Gastroesophageal sphincter (tissue), 4 donors: ENCODE measurements around the gene LIX1. TPM values are rescaled to one million over a fixed set of nuclear protein-coding genes. Genes with fewer than 3 reads are reported as not detected.
"Not testable (repeated sequence)": the region's sequence is repeated elsewhere in the genome, so short reads cannot be mapped to it uniquely, and the experiment has no call there.

Experiments
- ATAC-seq: fragments of 150-250 bp; one replicate; pipeline ENCODE4 v1.9.1; 2016; ENCODE audit warnings: mild to moderate bottlenecking, moderate library complexity
- H3K27ac ChIP-seq, 4 donors: fragments of 200-600 bp; sonication (generic) in 3 of 4; 1 replicate in 3 of 4; 2 replicates in 1 of 4; pipeline ENCODE4 v1.5.1; 2016 to 2019
- H3K27me3 ChIP-seq: fragments of 200-600 bp; sonication (generic); one replicate; pipeline ENCODE4 v1.5.1; 2019
- H3K36me3 ChIP-seq, 2 donors: fragments of 200-600 bp; sonication (generic); one replicate each; pipeline ENCODE4 v1.5.1; 2019; ENCODE audit warnings: control low read depth in 1 of 2
- H3K4me1 ChIP-seq, 3 donors: fragments of 200-600 bp; sonication (generic); 1 replicate in 2 of 3; 2 replicates in 1 of 3; pipeline ENCODE4 v1.5.1; 2016 to 2019; ENCODE audit warnings: control low read depth in 2 of 3
- H3K4me3 ChIP-seq, 2 donors: fragments of 200-600 bp; sonication (generic); one replicate each; pipeline ENCODE4 v1.5.1; 2019; ENCODE audit warnings: mild to moderate bottlenecking in 1 of 2, moderate library complexity in 1 of 2
- H3K9me3 ChIP-seq, 3 donors: fragments of 200-600 bp; sonication (generic); one replicate each; pipeline ENCODE4 v1.5.1; 2017 to 2019; ENCODE audit warnings: control low read depth in 2 of 3
- EP300 ChIP-seq: sonication (generic); formaldehyde crosslinking; IDR thresholded peaks from one replicate; pipeline ENCODE4 v1.6.1; 2017; ENCODE audit warnings: antibody characterized with exemption, mild to moderate bottlenecking
- POLR2A ChIP-seq, 2 donors: fragments of 450-650 bp; IDR thresholded peaks; one replicate each; pipeline ENCODE4 v1.6.1; 2017; ENCODE audit warnings: antibody characterized with exemption in 2 of 2, mild to moderate bottlenecking in 2 of 2, moderate library complexity in 1 of 2
- POLR2AphosphoS5 ChIP-seq: sonication (generic); formaldehyde crosslinking; IDR thresholded peaks from one replicate; pipeline ENCODE4 v1.6.1; 2017; ENCODE audit warnings: antibody characterized with exemption
- WGBS, 2 donors: methylation state at CpG; one replicate each; pipeline ENCODE4 v1.1.5; 2018; ENCODE audit warnings: low coverage in 1 of 2; 5-methylcytosine and 5-hydroxymethylcytosine counted together
- total RNA-seq, 4 donors: library from RNA; depleted of rRNA; stranded (reverse); fragments of >200 nt; gene quantifications; one replicate each; pipeline ENCODE4 v1.1.0, GENCODE V29; 2016
- TF ChIP-seq, protein P1 (sequence below), 4 experiments: fragments of 200-600 bp in 2 of 4; fragments of 450-650 bp in 2 of 4; sonication (generic) in 1 of 4; IDR thresholded peaks; one replicate each; pipeline ENCODE4 v1.5.1; 2017 to 2019; ENCODE audit warnings: antibody characterized with exemption in 4 of 4, mild to moderate bottlenecking in 2 of 4, moderate library complexity in 2 of 4

Gene LIX1
- total RNA-seq, 4 donors from 2014 or later = 0.08 to 1.1 (median 0.67) TPM; not detected in 1

DNA sequence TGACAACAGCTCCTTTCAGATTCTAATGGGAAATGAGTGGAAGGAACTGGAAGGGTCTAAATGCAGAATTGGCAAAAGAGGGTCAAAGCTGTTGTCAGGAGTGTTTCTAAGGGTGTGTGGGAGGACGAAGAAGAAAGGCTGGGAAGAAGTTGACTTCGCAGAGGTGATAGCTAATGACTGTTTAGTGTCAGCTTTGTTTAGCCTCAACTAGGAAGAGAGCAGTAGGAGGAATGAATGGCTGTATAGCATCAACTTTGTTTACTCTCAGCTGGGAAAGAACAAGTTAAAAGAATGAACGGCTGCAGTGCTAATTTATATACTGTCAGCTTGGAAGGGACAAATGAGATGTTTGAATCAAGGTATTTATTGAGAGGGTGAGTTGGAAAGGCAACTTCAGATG lies 5.9 kb upstream of the LIX1 start:
- no peak for ATAC-seq
- H3K36me3 ChIP-seq = no peaks in the 10 kb centered on the region
- TF ChIP-seq POLR2A (IDR thresholded peaks at IDR 0.05) = no peak
- TF ChIP-seq EP300 = no peak
- no peak for TF ChIP-seq POLR2AphosphoS5
- TF ChIP-seq, protein P1, sequence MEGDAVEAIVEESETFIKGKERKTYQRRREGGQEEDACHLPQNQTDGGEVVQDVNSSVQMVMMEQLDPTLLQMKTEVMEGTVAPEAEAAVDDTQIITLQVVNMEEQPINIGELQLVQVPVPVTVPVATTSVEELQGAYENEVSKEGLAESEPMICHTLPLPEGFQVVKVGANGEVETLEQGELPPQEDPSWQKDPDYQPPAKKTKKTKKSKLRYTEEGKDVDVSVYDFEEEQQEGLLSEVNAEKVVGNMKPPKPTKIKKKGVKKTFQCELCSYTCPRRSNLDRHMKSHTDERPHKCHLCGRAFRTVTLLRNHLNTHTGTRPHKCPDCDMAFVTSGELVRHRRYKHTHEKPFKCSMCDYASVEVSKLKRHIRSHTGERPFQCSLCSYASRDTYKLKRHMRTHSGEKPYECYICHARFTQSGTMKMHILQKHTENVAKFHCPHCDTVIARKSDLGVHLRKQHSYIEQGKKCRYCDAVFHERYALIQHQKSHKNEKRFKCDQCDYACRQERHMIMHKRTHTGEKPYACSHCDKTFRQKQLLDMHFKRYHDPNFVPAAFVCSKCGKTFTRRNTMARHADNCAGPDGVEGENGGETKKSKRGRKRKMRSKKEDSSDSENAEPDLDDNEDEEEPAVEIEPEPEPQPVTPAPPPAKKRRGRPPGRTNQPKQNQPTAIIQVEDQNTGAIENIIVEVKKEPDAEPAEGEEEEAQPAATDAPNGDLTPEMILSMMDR (IDR thresholded peaks at IDR 0.05) = no peak
- H3K4me3 ChIP-seq = no peak overlapping the region
- 16 to 19% methylated on average over 3 of the region's 3 CpGs for WGBS, 2 donors
- H3K27ac ChIP-seq = no peak overlapping the region
- no peaks in the 10 kb centered on the region for H3K27me3 ChIP-seq
- H3K4me1 ChIP-seq = no peaks in the 10 kb centered on the region
- H3K9me3 ChIP-seq = no peaks in the 10 kb centered on the region

DNA sequence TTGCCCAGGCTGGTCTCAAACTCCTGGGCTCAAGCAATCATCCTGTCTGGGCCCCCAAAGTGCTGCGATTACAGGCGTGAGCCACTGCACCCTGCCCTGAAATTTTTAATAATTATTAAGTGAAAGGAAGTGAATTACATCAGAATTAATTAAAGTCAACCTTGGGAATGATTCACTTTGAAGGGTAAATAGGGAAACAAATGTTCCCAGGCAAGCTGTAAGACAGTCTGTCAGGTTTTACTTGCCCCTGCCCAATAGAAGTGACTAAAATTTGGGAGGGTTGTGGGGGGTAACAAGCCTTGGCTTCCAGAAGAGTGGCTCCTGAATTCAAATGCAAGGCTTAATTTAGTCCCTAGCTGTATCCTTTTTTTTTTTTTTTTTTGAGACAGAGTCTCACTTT lies 1.3 kb upstream of the LIX1 start:
- WGBS, 2 donors = no CpG with 5 or more reads among the region's 2 CpGs
- H3K27me3 ChIP-seq = no peaks in the 10 kb centered on the region
- no peaks in the 10 kb centered on the region for H3K9me3 ChIP-seq
- H3K4me1 ChIP-seq = peaks cover 0 to 7% (median 0%) of the 10 kb centered on the region in 3 donors
- ATAC-seq = no peak
- no peaks in the 10 kb centered on the region for H3K36me3 ChIP-seq
- TF ChIP-seq, protein P1 (IDR thresholded peaks at IDR 0.05) = no peak
- TF ChIP-seq POLR2A (IDR thresholded peaks at IDR 0.05) (no peak), EP300 (no peak), POLR2AphosphoS5 (no peak)
- no peak overlapping the region for H3K4me3 ChIP-seq
- no peak overlapping the region for H3K27ac ChIP-seq

DNA sequence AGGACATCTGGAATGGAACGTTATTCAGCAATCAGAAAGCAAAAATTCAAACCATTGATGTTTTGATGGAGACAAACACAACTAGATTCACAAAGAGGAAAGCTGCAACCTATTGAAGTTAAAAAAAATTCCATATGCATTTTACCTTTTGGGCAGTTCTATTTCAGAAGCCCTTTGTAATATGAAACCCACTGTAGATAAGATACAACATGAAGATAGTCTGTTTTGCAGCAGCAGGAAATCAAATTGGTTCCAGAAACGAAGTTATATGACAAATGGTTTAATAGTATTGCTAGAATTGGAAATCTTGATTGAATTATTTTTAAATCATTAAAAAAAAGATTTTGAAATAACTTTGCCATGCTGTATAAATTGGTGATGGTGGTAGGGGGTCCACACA lies 872 bp downstream of the LIX1 start:
- H3K27me3 ChIP-seq = no peaks in the 10 kb centered on the region
- H3K36me3 ChIP-seq = no peaks in the 10 kb centered on the region
- peaks cover 0 to 7% (median 0%) of the 10 kb centered on the region in 3 donors for H3K4me1 ChIP-seq
- no peak overlapping the region for H3K4me3 ChIP-seq
- no peak overlapping the region for H3K27ac ChIP-seq
- H3K9me3 ChIP-seq = no peaks in the 10 kb centered on the region
- no peak for ATAC-seq
- TF ChIP-seq, protein P1 (IDR thresholded peaks at IDR 0.05) = no peak
- TF ChIP-seq POLR2AphosphoS5 (no peak), POLR2A (IDR thresholded peaks at IDR 0.05) (no peak), EP300 (no peak)
- 76 to 79% methylated on average over 2 of the region's 2 CpGs for WGBS, 2 donors

DNA sequence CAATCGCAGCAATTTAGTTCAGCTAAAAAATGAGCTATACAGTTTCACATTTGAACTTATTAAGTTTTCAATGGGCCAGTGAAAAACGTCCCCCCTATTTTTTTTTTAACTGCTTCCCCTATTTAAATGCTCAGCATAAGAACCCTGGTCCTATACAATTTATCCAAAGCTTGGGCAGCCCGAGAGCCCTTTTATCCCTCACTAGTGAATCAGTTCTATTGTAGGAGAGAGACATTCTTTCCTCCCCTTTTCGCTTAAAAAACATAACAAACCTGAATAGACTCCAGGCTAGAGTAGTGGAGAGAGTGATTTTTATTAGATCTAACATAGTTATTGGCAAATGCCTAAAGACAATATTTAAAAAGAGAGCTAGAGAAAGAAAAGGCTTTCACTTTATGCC lies 1.4 kb downstream of the LIX1 start:
- Histone ChIP-seq H3K4me1 (peaks cover 0 to 7% (median 0%) of the 10 kb centered on the region in 3 donors), H3K9me3 (no peaks in the 10 kb centered on the region), H3K4me3 (no peak overlapping the region), H3K27ac (no peak overlapping the region), H3K27me3 (no peaks in the 10 kb centered on the region), H3K36me3 (no peaks in the 10 kb centered on the region)
- no peak for TF ChIP-seq POLR2A (IDR thresholded peaks at IDR 0.05)
- TF ChIP-seq, protein P1 (IDR thresholded peaks at IDR 0.05) = no peak
- TF ChIP-seq POLR2AphosphoS5 = no peak
- no peak for TF ChIP-seq EP300
- 51 to 55% methylated on average over 4 of the region's 4 CpGs for WGBS, 2 donors
- ATAC-seq = no peak

DNA sequence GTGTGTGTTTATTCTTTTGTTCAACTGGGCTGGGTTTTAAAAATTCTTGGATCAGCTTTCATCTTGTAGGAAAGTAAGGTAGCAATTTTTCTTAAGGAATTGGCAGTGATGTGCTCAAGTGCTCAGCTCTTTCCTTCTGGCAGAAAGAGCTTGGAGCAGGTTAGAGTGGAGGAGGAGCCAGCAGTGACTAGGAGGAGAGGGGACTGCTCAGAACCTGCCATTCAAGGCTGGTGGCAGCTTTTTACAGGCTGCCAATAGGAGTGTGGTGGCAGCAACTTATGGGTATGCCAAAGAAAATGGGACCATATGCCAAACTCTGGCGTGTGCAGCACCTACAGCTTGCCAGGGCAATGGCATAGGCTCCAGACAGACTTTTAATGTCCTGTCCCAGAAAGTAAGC lies 2.2 kb downstream of the LIX1 start:
- H3K4me1 ChIP-seq, H3K36me3 ChIP-seq, H3K27me3 ChIP-seq, H3K4me3 ChIP-seq, ATAC-seq, H3K27ac ChIP-seq, H3K9me3 ChIP-seq: not testable (repeated sequence)
- 80% methylated on average over 1 of the region's 1 CpG; no CpG with 5 or more reads in 1 of the 2 donors for WGBS, 2 donors
